HEK293 (cell line): ENCODE data around the gene ENDOU.

Experiments
- CTCF ChIA-PET: fragments of 350-600 bp; formaldehyde crosslinking; extraction: SDS; loops from one replicate; lab custom pipeline; 2021; ENCODE audit warnings: antibody characterized with exemption; lab: Yijun Ruan, JAX
- POLR2A ChIA-PET: fragments of 300-600 bp; formaldehyde crosslinking; extraction: SDS; loops from one replicate; lab custom pipeline; 2020; ENCODE audit warnings: antibody characterized with exemption, inconsistent platforms; lab: Yijun Ruan, JAX
- H3K27ac ChIP-seq: fragments of 200-500 bp; sonication (Bioruptor generic); 2 replicates; pipeline ENCODE4 v1.5.1; 2014; ENCODE audit warnings: low read depth, low read length, control low read depth, inconsistent platforms; ENCODE audit errors: extremely low read depth
- H3K36me3 ChIP-seq, 2 experiments: fragments of 200-500 bp in 1 of 2; sonication (Bioruptor generic) in 1 of 2; 1 replicate in 1 of 2; 2 replicates in 1 of 2; pipeline ENCODE4 v1.5.1; 2014 to 2017; ENCODE audit warnings: inconsistent platforms in 2 of 2, low read length in 2 of 2; ENCODE audit not compliant: control insufficient read depth in 2 of 2, insufficient read depth in 1 of 2
- H3K4me1 ChIP-seq: fragments of 200-500 bp; sonication (Bioruptor generic); 2 replicates; pipeline ENCODE4 v1.5.1; 2014; ENCODE audit warnings: mild to moderate bottlenecking, low read length, inconsistent platforms; ENCODE audit not compliant: control insufficient read depth, insufficient read depth
- H3K4me3 ChIP-seq: 2 replicates; pipeline ENCODE4 v1.5.1; 2011; ENCODE audit warnings: low read depth, mild to moderate bottlenecking, control low read depth, low read length, moderate library complexity
- H3K9me3 ChIP-seq: fragments of 200-500 bp; sonication (Bioruptor generic); 2 replicates; pipeline ENCODE4 v1.5.1; 2014; ENCODE audit warnings: low read depth, low read length, inconsistent platforms; ENCODE audit not compliant: control insufficient read depth, insufficient read depth
- CTCF ChIP-seq: fragments of 450-650 bp; formaldehyde crosslinking; IDR thresholded peaks from 2 replicates; pipeline ENCODE4 v1.5.1; 2016; ENCODE audit warnings: missing biosample characterization, missing genetic modification characterization
- HOXC10 ChIP-seq: sonication (generic); formaldehyde crosslinking; IDR thresholded peaks from 2 replicates; pipeline ENCODE4 v1.8.1; 2023; ENCODE audit warnings: mild to moderate bottlenecking, missing genetic modification reagents
- KLF10 ChIP-seq: fragments of 450-650 bp; IDR thresholded peaks from 2 replicates; pipeline ENCODE4 v1.5.1; 2018; ENCODE audit warnings: missing biosample characterization, mild to moderate bottlenecking, missing genetic modification characterization
- PRDM1 ChIP-seq: fragments of 450-650 bp; formaldehyde crosslinking; IDR thresholded peaks from 2 replicates; pipeline ENCODE4; 2016; ENCODE audit warnings: missing biosample characterization, missing genetic modification characterization
- PRDM6 ChIP-seq: fragments of 450-650 bp; formaldehyde crosslinking; IDR thresholded peaks from 2 replicates; pipeline ENCODE4 v1.5.1; 2017; ENCODE audit warnings: missing biosample characterization, missing genetic modification characterization
- REPIN1 ChIP-seq: fragments of 450-650 bp; formaldehyde crosslinking; IDR thresholded peaks from 2 replicates; pipeline ENCODE4 v1.5.1; 2017; ENCODE audit warnings: missing biosample characterization, missing genetic modification characterization, low read depth
- SCRT2 ChIP-seq: fragments of 450-650 bp; formaldehyde crosslinking; IDR thresholded peaks from 2 replicates; pipeline ENCODE4 v1.5.1; 2016; ENCODE audit warnings: missing biosample characterization, missing genetic modification characterization
- ZBTB10 ChIP-seq: fragments of 450-650 bp; formaldehyde crosslinking; IDR thresholded peaks from 2 replicates; pipeline ENCODE4 v1.5.1; 2016; ENCODE audit warnings: missing biosample characterization, missing genetic modification characterization
- ZNF133 ChIP-seq: fragments of 450-650 bp; formaldehyde crosslinking; IDR thresholded peaks from 2 replicates; pipeline ENCODE4 v1.5.1; 2016; ENCODE audit warnings: missing biosample characterization, missing genetic modification characterization
- ZNF2 ChIP-seq: fragments of 450-650 bp; formaldehyde crosslinking; IDR thresholded peaks from 2 replicates; pipeline ENCODE4 v1.5.1; 2016; ENCODE audit warnings: missing biosample characterization, missing genetic modification characterization
- ZNF266 ChIP-seq: fragments of 450-650 bp; formaldehyde crosslinking; IDR thresholded peaks from 2 replicates; pipeline ENCODE4 v1.5.1; 2016; ENCODE audit warnings: missing biosample characterization, missing genetic modification characterization, low read depth
- ZNF311 ChIP-seq: fragments of 450-650 bp; formaldehyde crosslinking; IDR thresholded peaks from 2 replicates; pipeline ENCODE4 v1.5.1; 2017; ENCODE audit warnings: missing biosample characterization, missing genetic modification characterization, borderline replicate concordance
- ZNF561 ChIP-seq: fragments of 450-650 bp; IDR thresholded peaks from 2 replicates; pipeline ENCODE4 v1.5.1; 2018; ENCODE audit warnings: missing biosample characterization, missing genetic modification characterization, borderline replicate concordance
- ZNF670 ChIP-seq: fragments of 450-650 bp; formaldehyde crosslinking; IDR thresholded peaks from 2 replicates; pipeline ENCODE4 v1.5.1; 2016; ENCODE audit warnings: missing biosample characterization, missing genetic modification characterization, low read depth
- ZNF692 ChIP-seq: fragments of 450-650 bp; formaldehyde crosslinking; IDR thresholded peaks from 2 replicates; pipeline ENCODE4 v1.5.1; 2016; ENCODE audit warnings: missing biosample characterization, missing genetic modification characterization
- ZNF777 ChIP-seq: fragments of 450-650 bp; formaldehyde crosslinking; IDR thresholded peaks from 2 replicates; pipeline ENCODE4 v1.5.1; 2017; ENCODE audit warnings: missing biosample characterization, missing genetic modification characterization, borderline replicate concordance
- ZNF791 ChIP-seq: fragments of 450-650 bp; formaldehyde crosslinking; IDR thresholded peaks from 2 replicates; pipeline ENCODE4 v1.5.1; 2016; ENCODE audit warnings: missing biosample characterization, missing genetic modification characterization

Gene ENDOU

GRCh38 chr12:47751561-47751960, 26.3 kb upstream of the ENDOU start:
- Histone ChIP-seq H3K4me1 (peaks cover 4% of the 10 kb centered on the region; the same call in 1 of the 2 replicates), H3K36me3 (no peaks in the 10 kb centered on the region), H3K9me3 (no peaks in the 10 kb centered on the region), H3K4me3 (no peak overlapping the region), H3K27ac (no peak overlapping the region)
- TF ChIP-seq CTCF (tag by site-specific recombination): no peak
- no peak for TF ChIP-seq ZNF692 (tag by site-specific recombination)
- TF ChIP-seq ZNF670 (tag by site-specific recombination): no peak
- no peak for TF ChIP-seq ZNF311 (tag by site-specific recombination)
- TF ChIP-seq ZNF791 (tag by site-specific recombination): no peak
- TF ChIP-seq KLF10: no peak
- TF ChIP-seq ZNF2 (tag by site-specific recombination): no peak
- no peak for TF ChIP-seq ZNF133 (tag by site-specific recombination)
- TF ChIP-seq PRDM1 (tag by site-specific recombination): no peak
- no peak for TF ChIP-seq SCRT2 (tag by site-specific recombination)
- no peak for TF ChIP-seq ZNF777 (tag by site-specific recombination)
- no peak for TF ChIP-seq REPIN1 (tag by site-specific recombination)
- TF ChIP-seq ZNF266 (tag by site-specific recombination): no peak
- TF ChIP-seq HOXC10 (CRISPR knock-in tag): no peak
- TF ChIP-seq PRDM6 (tag by site-specific recombination): no peak
- POLR2A ChIA-PET: no interaction called here
- CTCF ChIA-PET: interaction anchor here (10.6 to 14.1 kb wide), 2 partner anchors 10 to 17 kb away, joined by 108 to 241 read pairs; no protein-coding TSS in a partner anchor

GRCh38 chr12:47750916-47751470, 25.7 kb upstream of the ENDOU start:
- CTCF ChIA-PET: interaction anchor here (10.6 to 14.1 kb wide), 2 partner anchors 9 to 17 kb away, joined by 108 to 241 read pairs; no protein-coding TSS in a partner anchor
- Histone ChIP-seq H3K4me3 (no peak overlapping the region), H3K36me3 (no peaks in the 10 kb centered on the region), H3K27ac (no peak overlapping the region), H3K4me1 (peaks cover 4% of the 10 kb centered on the region; the same call in 1 of the 2 replicates), H3K9me3 (no peaks in the 10 kb centered on the region)
- TF ChIP-seq ZBTB10 (tag by site-specific recombination) (no peak), ZNF561 (tag by site-specific recombination) (no peak), ZNF791 (tag by site-specific recombination) (no peak)
- POLR2A ChIA-PET: no interaction called here
